ENCODE data around the gene FUBP3.

DNA sequence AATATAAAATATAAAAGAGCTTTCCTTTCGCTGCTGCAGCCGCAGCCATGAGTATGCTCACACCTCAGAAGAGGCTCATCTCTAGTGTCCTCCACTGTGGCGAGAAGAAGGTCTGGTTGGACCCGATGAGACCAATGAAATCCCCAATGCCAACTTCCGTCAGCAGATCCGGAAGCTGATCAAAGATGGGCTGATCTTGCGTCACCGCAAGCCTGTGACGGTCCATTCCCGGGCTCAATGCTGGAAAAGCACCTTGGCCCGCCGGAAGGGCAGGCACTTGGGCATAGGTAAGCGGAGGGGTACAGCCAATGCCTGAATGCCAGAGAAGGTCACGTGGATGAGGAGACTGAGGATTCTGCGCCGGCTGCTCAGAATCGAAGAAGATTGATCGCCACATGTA, 72.4 kb downstream of the FUBP3 start:
- TF ChIP-seq, protein P1, sequence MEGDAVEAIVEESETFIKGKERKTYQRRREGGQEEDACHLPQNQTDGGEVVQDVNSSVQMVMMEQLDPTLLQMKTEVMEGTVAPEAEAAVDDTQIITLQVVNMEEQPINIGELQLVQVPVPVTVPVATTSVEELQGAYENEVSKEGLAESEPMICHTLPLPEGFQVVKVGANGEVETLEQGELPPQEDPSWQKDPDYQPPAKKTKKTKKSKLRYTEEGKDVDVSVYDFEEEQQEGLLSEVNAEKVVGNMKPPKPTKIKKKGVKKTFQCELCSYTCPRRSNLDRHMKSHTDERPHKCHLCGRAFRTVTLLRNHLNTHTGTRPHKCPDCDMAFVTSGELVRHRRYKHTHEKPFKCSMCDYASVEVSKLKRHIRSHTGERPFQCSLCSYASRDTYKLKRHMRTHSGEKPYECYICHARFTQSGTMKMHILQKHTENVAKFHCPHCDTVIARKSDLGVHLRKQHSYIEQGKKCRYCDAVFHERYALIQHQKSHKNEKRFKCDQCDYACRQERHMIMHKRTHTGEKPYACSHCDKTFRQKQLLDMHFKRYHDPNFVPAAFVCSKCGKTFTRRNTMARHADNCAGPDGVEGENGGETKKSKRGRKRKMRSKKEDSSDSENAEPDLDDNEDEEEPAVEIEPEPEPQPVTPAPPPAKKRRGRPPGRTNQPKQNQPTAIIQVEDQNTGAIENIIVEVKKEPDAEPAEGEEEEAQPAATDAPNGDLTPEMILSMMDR (optimal IDR thresholded peaks at IDR 0.05 in 1 of 3, IDR thresholded peaks at IDR 0.05 in 1 of 3, conservative IDR thresholded peaks at IDR 0.05 in 1 of 3; ENCODE audit: extremely low read depth in 1 of 3, insufficient read depth in 2 of 3, low read length in 3 of 3): no peak
- TF ChIP-seq EZH2 (IDR thresholded peaks at IDR 0.05; ENCODE audit: low read length): no peak
